ENCODE data around the gene ZDHHC12. TPM values are rescaled to one million over a fixed set of nuclear protein-coding genes. Genes with fewer than 3 reads are reported as not detected.

The ZDHHC12 gene
- total RNA-seq, 2 donors from 2014 or later = 56.2 to 59.9 TPM

- H3K27ac Mint-ChIP-seq = peak overlapping the region; percentile 94 to 99
- peaks cover 10 to 11% of the 10 kb centered on the region in 2 donors for H3K36me3 Mint-ChIP-seq
- peak; percentile 68 for ATAC-seq
Measured at GRCh38 chr9:128684325-128685199, 39.4 kb downstream of the ZDHHC12 start.

GRCh38 chr9:128684065-128684324 lies 39.9 kb downstream of the ZDHHC12 start:
- Mint-ChIP-seq H3K36me3 (peaks cover 10 to 11% of the 10 kb centered on the region in 2 donors), H3K9me3 (no peaks in the 10 kb centered on the region), H3K27ac (peak overlapping the region; percentile 94 to 99)
- ATAC-seq = no peak
- DNase-seq (ENCODE audit: low spot score in 2 of 2) = peak in 1 of 2 donors; percentile 58

More at GRCh38 chr9:128684325-128685199, 39.4 kb downstream of the ZDHHC12 start:
- peak; percentile 75 to 82 for DNase-seq (ENCODE audit: low spot score in 2 of 2)
- H3K9me3 Mint-ChIP-seq = no peaks in the 10 kb centered on the region

GRCh38 chr9:128683340-128684064 lies 40.4 kb downstream of the ZDHHC12 start:
- ATAC-seq = no peak
- no peaks in the 10 kb centered on the region for H3K9me3 Mint-ChIP-seq
- DNase-seq (ENCODE audit: low spot score in 2 of 2) = peak; percentile 26 to 67
- H3K27ac Mint-ChIP-seq = peak overlapping the region; percentile 94 to 99
- peaks cover 10 to 11% of the 10 kb centered on the region in 2 donors for H3K36me3 Mint-ChIP-seq

- Mint-ChIP-seq H3K36me3 (no peaks in the 10 kb centered on the region), H3K9me3 (no peaks in the 10 kb centered on the region), H3K27ac (no peak overlapping the region)
Measured at GRCh38 chr9:128677794-128678193, 46.1 kb downstream of the ZDHHC12 start.

GRCh38 chr9:128675382-128675781 lies 48.5 kb downstream of the ZDHHC12 start:
- no peaks in the 10 kb centered on the region for H3K9me3 Mint-ChIP-seq
- no peak overlapping the region for H3K27ac Mint-ChIP-seq
- ATAC-seq (no peak), DNase-seq (ENCODE audit: low spot score in 2 of 2) (no peak)
- no peaks in the 10 kb centered on the region for H3K36me3 Mint-ChIP-seq

More at GRCh38 chr9:128677794-128678193, 46.1 kb downstream of the ZDHHC12 start:
- DNase-seq (ENCODE audit: low spot score in 2 of 2) = no peak
- no peak for ATAC-seq

Other genes starting within 250 kb of the ZDHHC12 start
- gene GLE1, start 219.4 kb downstream of the ZDHHC12 start, total RNA-seq = 10 to 100 TPM; 51.4 to 57.0 TPM
- 100 to 1,000 TPM; 242 to 278 TPM for gene SPTAN1, start 171.5 kb downstream of the ZDHHC12 start, total RNA-seq
- gene DYNC2I2, start 67.3 kb downstream of the ZDHHC12 start, total RNA-seq = 10 to 100 TPM; 22.2 to 27.3 TPM
- 100 to 1,000 TPM; 499 to 548 TPM for gene SET, start 34.9 kb downstream of the ZDHHC12 start, total RNA-seq
- 10 to 100 TPM; 10.7 to 14.0 TPM for gene PKN3, start 21.6 kb downstream of the ZDHHC12 start, total RNA-seq
- 10 to 100 TPM; 17.3 to 24.9 TPM for gene ZER1, start 47.8 kb upstream of the ZDHHC12 start, total RNA-seq
- gene TBC1D13, start 63.1 kb upstream of the ZDHHC12 start, total RNA-seq = 10 to 100 TPM; 15.6 to 22.7 TPM
- gene ENDOG, start 94.4 kb upstream of the ZDHHC12 start, total RNA-seq = 10 to 100 TPM in 1 of 2 donors, 1 to 10 TPM in 1; 8.2 to 16.0 TPM
- gene SPOUT1, start 105.7 kb upstream of the ZDHHC12 start, total RNA-seq = 10 to 100 TPM; 63.8 to 64.9 TPM
- 10 to 100 TPM; 19.9 to 49.0 TPM for gene KYAT1, start 157.8 kb upstream of the ZDHHC12 start, total RNA-seq
- 10 to 100 TPM; 16.3 to 20.9 TPM for gene LRRC8A, start 158.0 kb upstream of the ZDHHC12 start, total RNA-seq
- gene PHYHD1, start 196.9 kb upstream of the ZDHHC12 start, total RNA-seq = under 1 TPM; 0.54 to 0.64 TPM
- 1 to 10 TPM; 5.1 to 5.6 TPM for gene DOLK, start 223.5 kb upstream of the ZDHHC12 start, total RNA-seq
- gene NUP188, start 223.6 kb upstream of the ZDHHC12 start, total RNA-seq = 100 to 1,000 TPM; 110 to 123 TPM

All from activated naive CD4-positive, alpha-beta T cell treated with anti-CD3 and anti-CD28 coated beads, Interleukin-2, amount 50 U/mL, for 72 hours (primary cell).